A673 (cell line): ENCODE data around the gene WDR37.

ENCODE experiments used
- CTCF ChIP-seq: fragments of 300-800, 200-600 bp; sonication (generic); conservative IDR thresholded peaks from 2 replicates; pipeline ENCODE4 v1.5.1; 2017; ENCODE audit warnings: low read depth, mild to moderate bottlenecking, antibody characterized with exemption, low read length, moderate library complexity, mixed read lengths
- EZH2 ChIP-seq: fragments of 200-600 bp; sonication (generic); IDR thresholded peaks from 2 replicates; pipeline ENCODE4 v1.6.1; 2017; ENCODE audit warnings: borderline replicate concordance, low read depth, mild to moderate bottlenecking, mixed read lengths, antibody characterized with exemption, low read length; ENCODE audit not compliant: poor library complexity, severe bottlenecking

GRCh38 chr10:1115607-1115955 is 59.4 kb downstream of the WDR37 start:
- TF ChIP-seq CTCF = no peak
- no peak for TF ChIP-seq EZH2
